GM12891 (cell line): ENCODE measurements around the gene TSPOAP1.
A peak's percentile ranks its signal among the peaks of the same experiment; 100 is the strongest.

Experiments
- DNase-seq: peaks from one replicate; pipeline ENCODE4 v3.0.0; 2011; ENCODE audit warnings: low spot score; ENCODE audit not compliant: insufficient read length
- FAIRE-seq: peaks from 2 replicates; lab custom pipeline; 2011; peaks lifted over from hg19 to GRCh38; lab: Jason Lieb, UNC
- PAX5 ChIP-seq: IDR thresholded peaks from 2 replicates; pipeline ENCODE4 v1.6.1; 2011; ENCODE audit warnings: low read length, moderate library complexity, mild to moderate bottlenecking; ENCODE audit not compliant: insufficient read depth, severe bottlenecking
- POLR2A ChIP-seq: IDR thresholded peaks from 2 replicates; pipeline ENCODE4 v1.6.1; 2011; ENCODE audit warnings: low read depth, low read length, control low read depth
- POLR2AphosphoS5 ChIP-seq: IDR thresholded peaks from 2 replicates; pipeline ENCODE4 v1.6.1; 2011; ENCODE audit warnings: low read depth, low read length, control low read depth
- POU2F2 ChIP-seq: IDR thresholded peaks from 2 replicates; pipeline ENCODE4 v1.6.1; 2011; ENCODE audit warnings: low read depth, mild to moderate bottlenecking, control low read depth, low read length, moderate library complexity
- SPI1 ChIP-seq: IDR thresholded peaks from 2 replicates; pipeline ENCODE4 v1.6.1; 2011; ENCODE audit warnings: low read depth, low read length, control low read depth
- TAF1 ChIP-seq: IDR thresholded peaks from 2 replicates; pipeline ENCODE4 v1.6.1; 2011; ENCODE audit warnings: low read depth, low read length, control low read depth

TSPOAP1 gene

GRCh38 chr17:58277107-58277801 is 51.3 kb downstream of the TSPOAP1 start:
- FAIRE-seq (peak; percentile 33), DNase-seq (no peak)
- TF ChIP-seq PAX5 (no peak), TAF1 (no peak), POU2F2 (no peak), POLR2A (no peak), SPI1 (no peak), POLR2AphosphoS5 (no peak)

GRCh38 chr17:58276423-58276822 is 52.2 kb downstream of the TSPOAP1 start:
- no peak for FAIRE-seq
- TF ChIP-seq SPI1, result no peak
- TF ChIP-seq POU2F2, result no peak
- no peak for TF ChIP-seq POLR2AphosphoS5
- TF ChIP-seq PAX5, result no peak
- TF ChIP-seq TAF1, result no peak
- TF ChIP-seq POLR2A, result no peak

GRCh38 chr17:58275417-58275816 is 53.2 kb downstream of the TSPOAP1 start:
- FAIRE-seq, result no peak
- DNase-seq, result no peak

More at GRCh38 chr17:58276423-58276822, 52.2 kb downstream of the TSPOAP1 start:
- DNase-seq, result no peak

GRCh38 chr17:58273453-58274104 is 55.0 kb downstream of the TSPOAP1 start:
- TF ChIP-seq TAF1 (no peak), SPI1 (peak; percentile 67)
- FAIRE-seq, result peak; percentile 87
- no peak for DNase-seq

More at GRCh38 chr17:58275417-58275816, 53.2 kb downstream of the TSPOAP1 start:
- no peak for TF ChIP-seq SPI1
- TF ChIP-seq TAF1, result no peak
- no peak for TF ChIP-seq POU2F2
- no peak for TF ChIP-seq PAX5
- no peak for TF ChIP-seq POLR2AphosphoS5
- TF ChIP-seq POLR2A, result no peak

GRCh38 chr17:58272367-58273280 is 56.0 kb downstream of the TSPOAP1 start:
- DNase-seq, result no peak
- no peak for FAIRE-seq
- TF ChIP-seq SPI1 (no peak), POLR2A (no peak), TAF1 (no peak), POLR2AphosphoS5 (no peak)

GRCh38 chr17:58271216-58271931 is 57.2 kb downstream of the TSPOAP1 start:
- no peak for FAIRE-seq
- DNase-seq, result no peak

GRCh38 chr17:58270476-58271215 is 57.9 kb downstream of the TSPOAP1 start:
- FAIRE-seq (peak; percentile 23), DNase-seq (no peak)
- TF ChIP-seq POLR2AphosphoS5 (no peak), POLR2A (no peak), SPI1 (no peak), TAF1 (no peak), POU2F2 (no peak), PAX5 (no peak)

More at GRCh38 chr17:58271216-58271931, 57.2 kb downstream of the TSPOAP1 start:
- no peak for TF ChIP-seq POLR2AphosphoS5
- no peak for TF ChIP-seq SPI1
- TF ChIP-seq POLR2A, result no peak

GRCh38 chr17:58269557-58270291 is 58.9 kb downstream of the TSPOAP1 start:
- DNase-seq (no peak), FAIRE-seq (no peak)
- TF ChIP-seq POLR2A (no peak), TAF1 (no peak), PAX5 (no peak), POU2F2 (no peak), POLR2AphosphoS5 (no peak)
